HCT116 (cell line): ENCODE data around the gene SLC8A1. TPM values are rescaled to one million over a fixed set of nuclear protein-coding genes. Genes with fewer than 3 reads are reported as not detected.

Source experiments
- ATAC-seq: fragments of 200-7000 bp; cut with Tn5 transposase; 2 replicates; pipeline ENCODE4 v1.9.1; 2020; ENCODE audit warnings: mild to moderate bottlenecking, moderate library complexity
- BruUV-seq: library from RNA; stranded (reverse); fragments of 400-500 nt; replicated peaks from 2 replicates; lab custom pipeline; 2021; lab: Mats Ljungman, UMichigan
- CTCF ChIA-PET: fragments of 300-600 bp; sonication (Branson Sonifier 250); formaldehyde crosslinking; loops from one replicate; lab custom pipeline; 2021; ENCODE audit warnings: antibody characterized with exemption; lab: Charles Lee
- POLR2A ChIA-PET: fragments of 300-600, 350-600 bp; sonication (Branson Sonifier 250); formaldehyde crosslinking; loops from one replicate; lab custom pipeline; 2021; ENCODE audit warnings: antibody characterized with exemption; lab: Charles Lee
- RAD21 ChIA-PET, 2 experiments: fragments of 300-600 bp; sonication (Branson Sonifier 250); formaldehyde crosslinking; loops; one replicate each; lab custom pipeline; 2023; ENCODE audit warnings: low total read pairs in 2 of 2; ENCODE audit not compliant: uncharacterized antibody in 2 of 2, unreplicated experiment in 2 of 2, low non-redundant PET in 1 of 2; lab: Charles Lee
- DNase-seq: peaks from one replicate; pipeline ENCODE4 v3.0.0-alpha.2; 2010; ENCODE audit warnings: low read depth, low spot score
- H2AFZ ChIP-seq: fragments of 200-600 bp; shearing (Covaris generic), sonication (generic); 2 replicates; pipeline ENCODE4 v1.6.1; 2017; ENCODE audit warnings: low read depth, mixed run types, mixed read lengths, antibody characterized with exemption, low read length; ENCODE audit not compliant: poor library complexity, severe bottlenecking
- H3K27ac ChIP-seq: 2 replicates; pipeline ENCODE4 v1.5.1; 2012; ENCODE audit warnings: low read depth, low read length
- H3K27me3 ChIP-seq: fragments of 200-600 bp; sonication (generic); 2 replicates; pipeline ENCODE4 v1.6.1; 2016; ENCODE audit warnings: mixed run types, low read length, mixed read lengths; ENCODE audit not compliant: insufficient read depth
- H3K36me3 ChIP-seq, 2 experiments: fragments of 200-500 bp in 1 of 2; fragments of 200-600 bp in 1 of 2; sonication (Bioruptor generic) in 1 of 2; sonication (generic) in 1 of 2; 2 replicates each; pipeline versions ENCODE4 v1.5.1 to v1.6.1; 2014 to 2016; ENCODE audit warnings: low read length in 2 of 2, inconsistent platforms in 1 of 2, mixed read lengths in 1 of 2, mixed run types in 1 of 2; ENCODE audit not compliant: insufficient read depth in 2 of 2, control insufficient read depth in 1 of 2
- H3K4me1 ChIP-seq, 2 experiments: fragments of 200-600 bp in 1 of 2; sonication (generic) in 1 of 2; 2 replicates each; pipeline versions ENCODE4 v1.5.1 to v1.6.1; 2012 to 2017; ENCODE audit warnings: low read length in 2 of 2, inconsistent platforms in 1 of 2, mild to moderate bottlenecking in 1 of 2, mixed read lengths in 1 of 2, mixed run types in 1 of 2, moderate library complexity in 1 of 2; ENCODE audit not compliant: insufficient read depth in 2 of 2, control insufficient read depth in 1 of 2
- H3K4me2 ChIP-seq: fragments of 200-600 bp; sonication (generic); 2 replicates; pipeline ENCODE4 v1.6.1; 2017; ENCODE audit warnings: mixed run types, low read length, mixed read lengths
- H3K4me3 ChIP-seq, 2 experiments: fragments of 200-600 bp in 1 of 2; sonication (generic) in 1 of 2; replicated peaks in 1 of 2; 2 replicates each; pipeline ENCODE4 v1.5.1; 2011 to 2016; ENCODE audit warnings: low read length in 2 of 2, control low read depth in 1 of 2, low read depth in 1 of 2, mild to moderate bottlenecking in 1 of 2, mixed read lengths in 1 of 2, mixed run types in 1 of 2
- H3K79me2 ChIP-seq: fragments of 200-600 bp; sonication (generic); 2 replicates; pipeline ENCODE4 v1.6.1; 2017; ENCODE audit warnings: mild to moderate bottlenecking, mixed run types, low read length, moderate library complexity, mixed read lengths; ENCODE audit not compliant: insufficient read depth
- H3K9ac ChIP-seq: fragments of 200-600 bp; sonication (generic); 2 replicates; pipeline ENCODE4 v1.6.1; 2016; ENCODE audit warnings: low read length, mixed read lengths
- H3K9me2 ChIP-seq: fragments of 200-600 bp; sonication (generic), shearing (Covaris generic); 2 replicates; pipeline ENCODE4 v1.6.1; 2017; ENCODE audit warnings: mixed run types, mild to moderate bottlenecking, moderate library complexity; ENCODE audit not compliant: insufficient read depth
- H3K9me3 ChIP-seq, 2 experiments: fragments of 200-500 bp in 1 of 2; fragments of 200-600 bp in 1 of 2; sonication (Bioruptor generic) in 1 of 2; sonication (generic) in 1 of 2; 2 replicates each; pipeline ENCODE4 v1.6.1; 2014 to 2017; ENCODE audit warnings: low read length in 2 of 2, mixed read lengths in 2 of 2, inconsistent platforms in 1 of 2, low read depth in 1 of 2, mild to moderate bottlenecking in 1 of 2, mixed run types in 1 of 2, moderate library complexity in 1 of 2; ENCODE audit not compliant: control insufficient read depth in 1 of 2, insufficient read depth in 1 of 2
- H4K20me1 ChIP-seq: fragments of 200-600 bp; sonication (generic), shearing (Covaris generic); 2 replicates; pipeline ENCODE4 v1.6.1; 2017; ENCODE audit warnings: mixed run types, mild to moderate bottlenecking, moderate library complexity; ENCODE audit not compliant: insufficient read depth
- CEBPB ChIP-seq: IDR thresholded peaks from 2 replicates; pipeline ENCODE4 v1.6.1; 2012; ENCODE audit warnings: low read depth
- EZH2 ChIP-seq: fragments of 200-600 bp; sonication (generic); IDR thresholded peaks from 2 replicates; pipeline ENCODE4 v1.6.1; 2017; ENCODE audit warnings: antibody characterized with exemption, mixed run types
- EZH2phosphoT487 ChIP-seq: fragments of 200-600 bp; IDR thresholded peaks from 2 replicates; pipeline ENCODE4 v1.6.1; 2018; ENCODE audit warnings: antibody characterized with exemption, borderline replicate concordance
- JUND ChIP-seq: IDR thresholded peaks from 2 replicates; pipeline ENCODE4 v1.6.1; 2012
- POLR2A ChIP-seq: IDR thresholded peaks from 2 replicates; pipeline ENCODE4 v1.7.0; 2011; ENCODE audit warnings: borderline replicate concordance; ENCODE audit not compliant: insufficient read depth, insufficient read length; ENCODE audit errors: extremely low read depth
- POLR2AphosphoS5 ChIP-seq: IDR thresholded peaks from 2 replicates; pipeline ENCODE4 v1.6.1; 2011; ENCODE audit warnings: mild to moderate bottlenecking, low read depth, low read length, moderate library complexity
- RAD21 ChIP-seq: IDR thresholded peaks from 2 replicates; pipeline ENCODE4 v1.6.1; 2012; ENCODE audit warnings: low read depth, mild to moderate bottlenecking
- SP1 ChIP-seq: IDR thresholded peaks from 2 replicates; pipeline ENCODE4 v1.6.1; 2012; ENCODE audit warnings: low read depth
- YY1 ChIP-seq: IDR thresholded peaks from 2 replicates; pipeline ENCODE4 v1.6.1; 2011; ENCODE audit warnings: low read length, low read depth, moderate library complexity, mild to moderate bottlenecking; ENCODE audit not compliant: insufficient replicate concordance; ENCODE audit errors: extremely low read depth
- ZBTB33 ChIP-seq: IDR thresholded peaks from 2 replicates; pipeline ENCODE4 v1.6.1; 2011; ENCODE audit warnings: mild to moderate bottlenecking, low read length, moderate library complexity; ENCODE audit not compliant: insufficient replicate concordance; ENCODE audit errors: extremely low read depth
- ZNF274 ChIP-seq: fragments of 200-500 bp; sonication (Bioruptor generic); IDR thresholded peaks from 2 replicates; pipeline ENCODE4 v1.6.1; 2014; ENCODE audit warnings: mild to moderate bottlenecking, low read depth, low read length, inconsistent platforms
- intact Hi-C: fragments of 100-400 bp; cut with micrococcal nuclease; formaldehyde crosslinking; loops from 2 replicates; pipeline ENCODE4 v1.10.0; 2022
- total RNA-seq: library from RNA; stranded (reverse); gene quantifications from one replicate; pipeline ENCODE4 v1.2.1, GENCODE V29; 2021; ENCODE audit not compliant: unreplicated experiment

Gene SLC8A1
- total RNA-seq, 1 experiment from 2014 or later, result 0.07 TPM

DNA sequence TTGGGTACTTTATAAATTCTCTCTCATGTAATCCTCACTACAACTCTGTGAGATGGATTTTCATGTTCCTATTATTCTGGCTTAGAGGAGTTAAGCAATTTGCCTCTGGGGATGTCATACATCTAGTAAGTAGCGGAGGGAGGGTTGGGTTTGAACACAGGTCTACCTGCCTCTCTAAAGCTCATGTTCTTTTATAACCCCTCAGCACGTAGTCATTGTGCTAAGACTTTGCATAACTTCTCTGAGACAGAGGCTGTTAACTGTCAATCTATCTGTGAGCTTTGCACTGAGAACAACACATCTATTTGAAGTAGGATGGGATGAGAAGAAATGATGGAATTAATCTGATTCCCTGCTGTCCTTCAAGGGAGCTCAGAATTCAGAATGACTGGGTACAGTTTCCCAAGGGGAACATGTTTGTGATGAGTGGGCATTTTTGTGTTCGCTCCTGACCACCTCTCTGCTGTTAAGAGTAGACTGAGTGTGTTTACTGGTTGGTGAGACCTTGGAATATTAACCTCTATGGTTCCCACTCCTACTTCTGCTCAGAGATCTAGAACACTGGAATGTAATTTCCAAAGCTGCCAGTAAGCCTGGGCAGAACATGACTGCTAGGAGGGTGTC is 320.7 kb downstream of the SLC8A1 start:
- Histone ChIP-seq H3K4me2 (no peak overlapping the region), H2AFZ (no peak overlapping the region), H4K20me1 (no peaks in the 10 kb centered on the region), H3K9me2 (no peaks in the 10 kb centered on the region), H3K27ac (no peak overlapping the region), H3K4me3 (no peak overlapping the region), H3K79me2 (no peaks in the 10 kb centered on the region), H3K9me3 (no peaks in the 10 kb centered on the region), H3K36me3 (no peaks in the 10 kb centered on the region), H3K27me3 (peaks cover 16% of the 10 kb centered on the region), H3K4me1 (no peaks in the 10 kb centered on the region), H3K9ac (no peak overlapping the region)
- DNase-seq (no peak), ATAC-seq (no peak)
- intact Hi-C loops, result no loop called here
- no peak for TF ChIP-seq POLR2A
- no peak for TF ChIP-seq ZBTB33
- ChIA-PET POLR2A (no interaction called here), CTCF (no interaction called here), RAD21 (no interaction called here)
- BruUV-seq, result no TSS peak

GRCh38 chr2:40130251-40130994 is 321.5 kb downstream of the SLC8A1 start:
- no peak for ATAC-seq

More at GRCh38 chr2:40130251-40130994, 321.5 kb downstream of the SLC8A1 start:
- Histone ChIP-seq H2AFZ (no peak overlapping the region), H3K27me3 (peaks cover 22% of the 10 kb centered on the region), H4K20me1 (no peaks in the 10 kb centered on the region), H3K9me3 (no peaks in the 10 kb centered on the region), H3K9me2 (no peaks in the 10 kb centered on the region), H3K9ac (no peak overlapping the region), H3K4me1 (no peaks in the 10 kb centered on the region), H3K36me3 (no peaks in the 10 kb centered on the region), H3K4me3 (no peak overlapping the region), H3K27ac (no peak overlapping the region), H3K4me2 (no peak overlapping the region), H3K79me2 (no peaks in the 10 kb centered on the region)
- intact Hi-C loops, result no loop called here
- CTCF ChIA-PET, result no interaction called here
- POLR2A ChIA-PET, result no interaction called here
- TF ChIP-seq ZBTB33, result no peak
- TF ChIP-seq CEBPB, result no peak
- TF ChIP-seq POLR2AphosphoS5, result no peak
- no peak for TF ChIP-seq YY1
- no peak for TF ChIP-seq JUND
- no peak for TF ChIP-seq ZNF274
- no peak for TF ChIP-seq EZH2phosphoT487
- TF ChIP-seq SP1, result no peak
- TF ChIP-seq EZH2, result no peak
- TF ChIP-seq RAD21, result no peak
- no peak for DNase-seq
- no TSS peak for BruUV-seq
- RAD21 ChIA-PET, result no interaction called here
